D721Med (cell line): ENCODE measurements around the gene TRRAP.

ENCODE experiments used
- DNase-seq: peaks from one replicate; pipeline ENCODE4 v3.0.0; 2011; ENCODE audit warnings: low spot score; ENCODE audit not compliant: insufficient read length
- FAIRE-seq: peaks from 2 replicates; lab custom pipeline; 2011; peaks lifted over from hg19 to GRCh38; lab: Jason Lieb, UNC
- CTCF ChIP-seq: IDR thresholded peaks from 2 replicates; pipeline ENCODE4 v1.5.1; 2012; ENCODE audit warnings: mild to moderate bottlenecking, control low read depth; ENCODE audit not compliant: insufficient read depth; ENCODE audit errors: missing control alignments

TRRAP gene

GRCh38 chr7:99031496-99031895 is 153.2 kb downstream of the TRRAP start:
- no peak for TF ChIP-seq CTCF
- no peak for FAIRE-seq
- no peak for DNase-seq

GRCh38 chr7:99032928-99033327 is 154.6 kb downstream of the TRRAP start:
- no peak for TF ChIP-seq CTCF
- DNase-seq (no peak), FAIRE-seq (no peak)

- FAIRE-seq (no peak), DNase-seq (no peak)
- no peak for TF ChIP-seq CTCF
These were observed 155.4 kb downstream of the TRRAP start for GRCh38 chr7:99033765-99034164.

GRCh38 chr7:99034932-99035722 is 156.8 kb downstream of the TRRAP start:
- DNase-seq = no peak
- TF ChIP-seq CTCF = no peak

GRCh38 chr7:99035723-99036545 is 157.6 kb downstream of the TRRAP start:
- no peak for TF ChIP-seq CTCF
- DNase-seq (no peak), FAIRE-seq (no peak)

More at GRCh38 chr7:99034932-99035722, 156.8 kb downstream of the TRRAP start:
- no peak for FAIRE-seq

GRCh38 chr7:99036546-99037111 is 158.3 kb downstream of the TRRAP start:
- DNase-seq (no peak), FAIRE-seq (no peak)
- TF ChIP-seq CTCF = peak; percentile 9
